22Rv1 (cell line): ENCODE measurements around the gene GDF7.

ENCODE experiments used
- ZFX ChIP-seq: fragments of 450-650 bp; IDR thresholded peaks from 2 replicates; pipeline ENCODE4 v1.6.1; 2017; ENCODE audit warnings: antibody characterized with exemption, borderline replicate concordance
- TF ChIP-seq, protein P1 (sequence below): fragments of 450-650 bp; IDR thresholded peaks from 2 replicates; pipeline ENCODE4 v1.5.1; 2017; ENCODE audit warnings: mild to moderate bottlenecking

DNA sequence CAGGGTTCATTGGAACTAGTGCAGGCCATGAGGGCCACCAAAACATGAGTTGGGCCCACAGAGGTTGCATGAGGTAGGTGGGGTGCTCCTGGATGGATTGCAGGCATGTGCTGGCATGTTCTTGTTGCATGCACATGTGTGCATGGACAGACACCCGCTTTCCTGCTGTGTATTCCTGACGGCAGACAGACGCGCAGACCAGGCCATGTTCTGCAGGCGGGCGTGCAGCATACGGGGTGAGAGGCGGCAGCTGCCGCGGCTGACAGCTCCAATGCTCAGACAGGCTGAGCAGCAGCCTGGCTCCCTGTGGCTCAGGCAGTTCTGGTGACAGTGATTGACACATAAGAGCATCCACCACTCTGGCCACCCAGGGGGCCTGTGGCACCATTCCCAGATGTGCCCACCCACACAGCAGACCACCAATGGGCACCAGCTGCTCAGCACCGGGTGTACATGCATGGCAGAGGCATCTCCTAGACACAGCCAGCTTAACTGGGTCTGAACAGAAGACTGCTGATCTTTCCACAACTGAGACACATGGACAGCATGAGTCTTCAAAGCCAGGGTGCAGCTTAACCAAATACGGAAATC lies 37.3 kb upstream of the GDF7 start:
- TF ChIP-seq, protein P1, sequence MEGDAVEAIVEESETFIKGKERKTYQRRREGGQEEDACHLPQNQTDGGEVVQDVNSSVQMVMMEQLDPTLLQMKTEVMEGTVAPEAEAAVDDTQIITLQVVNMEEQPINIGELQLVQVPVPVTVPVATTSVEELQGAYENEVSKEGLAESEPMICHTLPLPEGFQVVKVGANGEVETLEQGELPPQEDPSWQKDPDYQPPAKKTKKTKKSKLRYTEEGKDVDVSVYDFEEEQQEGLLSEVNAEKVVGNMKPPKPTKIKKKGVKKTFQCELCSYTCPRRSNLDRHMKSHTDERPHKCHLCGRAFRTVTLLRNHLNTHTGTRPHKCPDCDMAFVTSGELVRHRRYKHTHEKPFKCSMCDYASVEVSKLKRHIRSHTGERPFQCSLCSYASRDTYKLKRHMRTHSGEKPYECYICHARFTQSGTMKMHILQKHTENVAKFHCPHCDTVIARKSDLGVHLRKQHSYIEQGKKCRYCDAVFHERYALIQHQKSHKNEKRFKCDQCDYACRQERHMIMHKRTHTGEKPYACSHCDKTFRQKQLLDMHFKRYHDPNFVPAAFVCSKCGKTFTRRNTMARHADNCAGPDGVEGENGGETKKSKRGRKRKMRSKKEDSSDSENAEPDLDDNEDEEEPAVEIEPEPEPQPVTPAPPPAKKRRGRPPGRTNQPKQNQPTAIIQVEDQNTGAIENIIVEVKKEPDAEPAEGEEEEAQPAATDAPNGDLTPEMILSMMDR: no peak
- no peak for TF ChIP-seq ZFX
